ENCODE results near the gene AKT1. TPM values are rescaled to one million over a fixed set of nuclear protein-coding genes. Genes with fewer than 3 reads are reported as not detected.

AKT1 gene
- total and polyA plus RNA-seq, 2 of the 13 experiments (the other 11 are each of a cell fraction or from before 2014, with no cell fraction given), result 96.2 to 116 TPM

- TF ChIP-seq AGO2 (optimal IDR thresholded peaks at IDR 0.05; ENCODE audit: low read depth, low read length), result peak; percentile 99
- TF ChIP-seq FOXA3 (CRISPR knock-in tag; IDR thresholded peaks at IDR 0.05), result no peak; the same call in 1 of the 2 replicates
- TF ChIP-seq MTERF4 (CRISPR knock-in tag; IDR thresholded peaks at IDR 0.05), result no peak
- peak; percentile 87 for TF ChIP-seq ZHX1 (CRISPR knock-in tag; IDR thresholded peaks at IDR 0.05; ENCODE audit: low read depth)
- TF ChIP-seq LBX2 (CRISPR knock-in tag; IDR thresholded peaks at IDR 0.05; ENCODE audit: borderline replicate concordance), result no peak
- TF ChIP-seq SKIL (CRISPR knock-in tag; IDR thresholded peaks at IDR 0.05; ENCODE audit: borderline replicate concordance), result peak; percentile 82
- TF ChIP-seq SETDB1 (CRISPR knock-in tag; IDR thresholded peaks at IDR 0.05; ENCODE audit: borderline replicate concordance), result no peak
- no peak; the same call in 1 of the 2 replicates for TF ChIP-seq ZBED4 (CRISPR knock-in tag; IDR thresholded peaks at IDR 0.05; ENCODE audit: borderline replicate concordance)
- no peak; the same call in 1 of the 2 replicates for TF ChIP-seq ZMYM3 (CRISPR knock-in tag; IDR thresholded peaks at IDR 0.05)
- no peak for TF ChIP-seq ZNF282 (IDR thresholded peaks at IDR 0.05; ENCODE audit: partially characterized antibody)
- no peak; the same call in 1 of the 2 replicates for TF ChIP-seq SATB2 (CRISPR knock-in tag; IDR thresholded peaks at IDR 0.05)
- TF ChIP-seq MAF1 (CRISPR knock-in tag; IDR thresholded peaks at IDR 0.05; ENCODE audit: borderline replicate concordance), result no peak
- TF ChIP-seq STAT6 (CRISPR knock-in tag; IDR thresholded peaks at IDR 0.05; ENCODE audit: borderline replicate concordance), result peak; percentile 63; the same call in 1 of the 2 replicates
Measured at GRCh38 chr14:104752735-104753527, 42.6 kb downstream of the AKT1 start, which contains the start of gene SIVA1 (continued).
